PC-3 (cell line): Measurements from ENCODE around the gene GABRD.

Experiments used
- CTCF ChIP-seq: fragments of 300-600 bp; sonication (generic); conservative IDR thresholded peaks from 2 replicates; pipeline ENCODE4 v1.5.1; 2017; ENCODE audit warnings: antibody characterized with exemption, low read depth, mild to moderate bottlenecking, low read length
- EZH2 ChIP-seq: fragments of 300-600 bp; sonication (generic); IDR thresholded peaks from one replicate; pipeline ENCODE4 v1.6.1; 2017; ENCODE audit warnings: antibody characterized with exemption, mild to moderate bottlenecking, low read length; ENCODE audit not compliant: unreplicated experiment
- EZH2phosphoT487 ChIP-seq: fragments of 300-600 bp; sonication (generic); IDR thresholded peaks from 2 replicates; pipeline ENCODE4 v1.6.1; 2018; ENCODE audit warnings: mild to moderate bottlenecking, antibody characterized with exemption, low read length, borderline replicate concordance

GRCh38 chr1:1987142-1987510 is 32.0 kb upstream of the GABRD start:
- TF ChIP-seq CTCF (no peak), EZH2 (no peak), EZH2phosphoT487 (no peak)
